NOMO-1 (cell line): ENCODE results near the gene PSMD14.

Source experiments
- DNase-seq, 2 experiments: peaks; one replicate each; lab custom pipeline; 2025; ENCODE audit not compliant: unreplicated experiment in 2 of 2; lab: John Stamatoyannopoulos, UW

Gene PSMD14

GRCh38 chr2:161434118-161434517, 125.9 kb downstream of the PSMD14 start:
- DNase-seq: no peak

DNA sequence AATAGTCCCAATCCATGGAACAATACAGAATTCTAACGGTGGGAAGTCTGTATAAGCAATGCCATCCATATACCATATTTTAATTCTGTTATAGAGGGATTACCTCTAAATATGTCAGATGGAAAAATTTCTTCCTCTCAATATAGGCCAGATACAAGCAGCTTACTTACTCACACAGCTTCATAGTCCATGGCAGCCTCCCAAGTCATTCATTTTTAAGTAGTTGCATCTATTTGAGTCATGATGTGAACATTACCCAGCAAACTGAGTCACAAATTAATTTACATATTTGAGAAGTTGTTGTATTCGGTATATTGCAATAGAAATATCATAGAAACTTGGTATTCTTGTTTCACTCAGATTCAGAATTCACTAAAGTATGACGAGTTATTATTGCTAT, 128.2 kb downstream of the PSMD14 start:
- no peak for DNase-seq

- DNase-seq: no peak
Observed at GRCh38 chr2:161438598-161438997, 130.4 kb downstream of the PSMD14 start.

GRCh38 chr2:161445097-161445496, 136.9 kb downstream of the PSMD14 start:
- DNase-seq: no peak

DNA sequence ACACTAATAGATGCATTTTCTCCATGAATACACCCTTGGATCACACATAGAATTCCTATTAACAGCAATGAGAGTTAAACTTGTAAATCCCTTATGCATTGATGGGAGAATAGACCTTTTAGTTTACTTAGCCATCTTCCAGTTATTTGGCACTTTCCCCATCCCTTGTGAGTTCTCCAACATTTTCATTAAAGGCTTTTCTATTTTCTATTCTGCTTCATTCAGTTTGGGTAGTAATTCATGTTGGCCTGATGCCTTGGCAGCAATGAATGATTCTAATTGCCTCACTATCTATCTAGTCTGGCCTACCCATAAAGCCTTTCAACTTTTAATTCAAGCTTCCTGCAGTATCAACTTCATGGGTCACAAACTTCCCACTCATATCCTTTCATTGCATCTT, 140.2 kb downstream of the PSMD14 start:
- no peak for DNase-seq
